Measurements from ENCODE around the gene PARD6G. TPM values are rescaled to one million over a fixed set of nuclear protein-coding genes. Genes with fewer than 3 reads are reported as not detected.
"Not testable (repeated sequence)": the region's sequence is repeated elsewhere in the genome, so short reads cannot be mapped to it uniquely, and the experiment has no call there.

The PARD6G gene
- total RNA-seq, 6 experiments from 2014 or later, result 0.34 to 0.66 (median 0.50) TPM

DNA sequence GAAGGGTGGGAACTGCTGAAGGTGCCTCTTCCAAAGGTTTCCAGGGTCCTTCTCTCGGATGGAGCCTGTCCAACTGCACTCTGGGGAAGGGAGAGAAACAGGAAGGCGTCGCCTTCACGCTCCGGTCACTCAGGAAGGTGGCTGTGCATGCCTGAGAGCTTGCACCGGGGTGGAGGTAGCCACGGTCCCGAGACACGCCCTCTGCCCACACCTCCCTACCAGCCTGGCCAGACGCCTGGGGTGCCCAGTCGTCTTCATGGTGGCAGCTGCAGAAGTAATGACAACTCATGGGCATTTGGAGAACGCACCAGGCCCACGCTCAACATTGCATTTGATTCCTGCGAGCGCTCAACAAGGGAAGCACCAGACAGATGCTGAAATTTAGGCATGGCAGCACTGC, 78.3 kb downstream of the PARD6G start:
- H3K36me3 Mint-ChIP-seq (ENCODE audit: low read depth), result peaks cover 15% of the 10 kb centered on the region

DNA sequence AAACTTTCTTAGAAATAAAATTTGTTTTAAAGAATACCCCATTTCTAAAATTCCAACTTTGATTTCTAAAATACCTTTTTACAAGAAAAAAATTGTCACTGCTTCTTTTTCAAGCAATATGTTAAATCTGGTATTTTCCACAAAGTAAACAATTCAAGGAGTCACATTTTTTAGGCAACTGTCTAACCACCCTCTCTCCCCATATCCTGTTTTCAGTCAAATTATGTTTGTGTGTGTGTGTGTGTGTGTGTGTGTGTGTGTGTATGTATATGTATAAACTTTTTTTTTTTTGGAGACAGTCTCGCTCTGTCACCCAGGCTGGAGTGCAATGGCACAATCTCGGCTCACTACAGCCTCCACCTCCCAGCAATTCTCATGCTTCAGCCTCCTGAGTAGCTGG, 79.0 kb downstream of the PARD6G start:
- Mint-ChIP-seq H3K4me3 (no peak overlapping the region), H3K27ac (no peak overlapping the region), H3K9me3 (peaks cover 19% of the 10 kb centered on the region)

More for the DNA sequence above, 78.3 kb downstream of the PARD6G start:
- Mint-ChIP-seq H3K9me3 (peaks cover 14% of the 10 kb centered on the region), H3K27me3 (ENCODE audit: insufficient read depth) (peaks cover 2% of the 10 kb centered on the region), H3K27ac (no peak overlapping the region), H3K4me1 (ENCODE audit: low read depth) (peaks cover 35% of the 10 kb centered on the region), H3K4me3 (no peak overlapping the region)
- TF ChIP-seq, protein P1, sequence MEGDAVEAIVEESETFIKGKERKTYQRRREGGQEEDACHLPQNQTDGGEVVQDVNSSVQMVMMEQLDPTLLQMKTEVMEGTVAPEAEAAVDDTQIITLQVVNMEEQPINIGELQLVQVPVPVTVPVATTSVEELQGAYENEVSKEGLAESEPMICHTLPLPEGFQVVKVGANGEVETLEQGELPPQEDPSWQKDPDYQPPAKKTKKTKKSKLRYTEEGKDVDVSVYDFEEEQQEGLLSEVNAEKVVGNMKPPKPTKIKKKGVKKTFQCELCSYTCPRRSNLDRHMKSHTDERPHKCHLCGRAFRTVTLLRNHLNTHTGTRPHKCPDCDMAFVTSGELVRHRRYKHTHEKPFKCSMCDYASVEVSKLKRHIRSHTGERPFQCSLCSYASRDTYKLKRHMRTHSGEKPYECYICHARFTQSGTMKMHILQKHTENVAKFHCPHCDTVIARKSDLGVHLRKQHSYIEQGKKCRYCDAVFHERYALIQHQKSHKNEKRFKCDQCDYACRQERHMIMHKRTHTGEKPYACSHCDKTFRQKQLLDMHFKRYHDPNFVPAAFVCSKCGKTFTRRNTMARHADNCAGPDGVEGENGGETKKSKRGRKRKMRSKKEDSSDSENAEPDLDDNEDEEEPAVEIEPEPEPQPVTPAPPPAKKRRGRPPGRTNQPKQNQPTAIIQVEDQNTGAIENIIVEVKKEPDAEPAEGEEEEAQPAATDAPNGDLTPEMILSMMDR (IDR thresholded peaks at IDR 0.05), result no peak
- no peak for DNase-seq

DNA sequence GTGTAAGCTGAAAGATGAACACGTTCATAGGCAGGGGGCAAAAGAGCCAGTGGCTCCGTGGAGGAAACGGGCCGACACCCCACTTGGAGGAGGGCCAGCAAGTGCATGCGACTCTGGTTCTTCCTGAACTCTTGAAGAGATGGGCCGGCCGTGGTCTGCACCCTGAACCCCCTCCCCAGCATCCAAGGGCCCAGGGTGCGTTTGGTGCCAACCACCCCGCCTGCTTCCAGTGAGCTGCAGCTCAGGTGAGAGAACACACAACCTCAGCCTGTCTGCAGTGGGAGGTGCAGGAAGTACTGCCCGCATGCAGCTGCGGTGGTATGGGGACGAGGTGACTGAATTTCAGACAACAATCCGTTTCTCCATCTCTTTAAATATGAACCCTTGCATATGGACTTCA, 79.4 kb downstream of the PARD6G start:
- Mint-ChIP-seq H3K9me3 (peaks cover 19% of the 10 kb centered on the region), H3K4me3 (no peak overlapping the region), H3K27me3 (ENCODE audit: insufficient read depth) (peaks cover 2% of the 10 kb centered on the region), H3K27ac (no peak overlapping the region), H3K36me3 (ENCODE audit: low read depth) (peaks cover 25% of the 10 kb centered on the region), H3K4me1 (ENCODE audit: low read depth) (peaks cover 35% of the 10 kb centered on the region)
- TF ChIP-seq, protein P1 (IDR thresholded peaks at IDR 0.05), result no peak
- DNase-seq, result no peak

More for the DNA sequence above, 79.0 kb downstream of the PARD6G start:
- Mint-ChIP-seq H3K27me3 (ENCODE audit: insufficient read depth) (peaks cover 2% of the 10 kb centered on the region), H3K4me1 (ENCODE audit: low read depth) (peaks cover 35% of the 10 kb centered on the region), H3K36me3 (ENCODE audit: low read depth) (peaks cover 21% of the 10 kb centered on the region)
- no peak for DNase-seq
- TF ChIP-seq, protein P1 (IDR thresholded peaks at IDR 0.05), result no peak

DNA sequence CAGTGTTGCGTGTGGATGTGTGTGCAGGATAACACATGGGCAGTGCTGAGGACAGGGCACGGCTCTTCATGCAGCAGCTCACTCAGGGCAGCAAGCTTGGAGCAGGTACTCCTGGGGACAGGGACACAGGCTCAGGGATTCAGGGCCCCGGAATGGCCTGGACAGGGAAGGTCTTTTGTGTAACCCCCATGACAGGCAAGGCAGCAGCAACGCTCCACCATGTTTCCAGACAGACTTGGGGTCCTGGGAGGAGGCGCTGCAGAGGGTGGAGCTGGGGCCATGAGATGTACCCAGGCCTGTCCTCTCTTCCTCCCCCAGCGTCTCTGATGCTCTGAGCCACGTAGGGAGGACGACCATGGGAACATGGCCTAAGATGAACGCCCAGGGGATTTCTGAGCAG, 80.0 kb downstream of the PARD6G start:
- H3K27ac Mint-ChIP-seq, result no peak overlapping the region
- DNase-seq, result no peak
- H3K36me3 Mint-ChIP-seq (ENCODE audit: low read depth), result peaks cover 31% of the 10 kb centered on the region
- peaks cover 2% of the 10 kb centered on the region for H3K27me3 Mint-ChIP-seq (ENCODE audit: insufficient read depth)
- TF ChIP-seq, protein P1 (IDR thresholded peaks at IDR 0.05), result no peak
- no peak overlapping the region for H3K4me3 Mint-ChIP-seq
- H3K9me3 Mint-ChIP-seq, result peaks cover 19% of the 10 kb centered on the region
- H3K4me1 Mint-ChIP-seq (ENCODE audit: low read depth), result peaks cover 35% of the 10 kb centered on the region

DNA sequence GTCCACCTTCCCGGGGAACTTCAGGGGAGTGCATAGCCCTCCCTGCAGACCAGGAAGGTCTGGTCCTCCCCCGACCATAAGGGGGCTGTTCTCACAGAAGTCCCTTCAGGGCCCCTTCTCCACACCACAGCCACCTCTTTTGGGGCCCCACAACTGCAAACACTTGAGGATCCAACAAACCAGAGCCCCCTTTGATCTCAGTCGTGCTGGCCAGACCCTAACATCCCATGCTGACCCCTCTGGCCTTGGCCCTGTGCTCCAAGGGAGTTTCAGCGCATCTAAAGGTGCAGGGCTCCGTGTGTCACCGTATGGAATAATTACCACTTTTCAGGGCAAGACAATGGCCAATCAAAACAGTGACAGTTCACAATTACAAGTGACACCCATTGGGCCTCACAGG, 80.6 kb downstream of the PARD6G start:
- no peak overlapping the region for H3K27ac Mint-ChIP-seq
- DNase-seq, result no peak
- peaks cover 36% of the 10 kb centered on the region for H3K36me3 Mint-ChIP-seq (ENCODE audit: low read depth)
- TF ChIP-seq, protein P1 (IDR thresholded peaks at IDR 0.05), result no peak
- H3K27me3 Mint-ChIP-seq (ENCODE audit: insufficient read depth), result peaks cover 2% of the 10 kb centered on the region
- no peak overlapping the region for H3K4me3 Mint-ChIP-seq
- peaks cover 30% of the 10 kb centered on the region for H3K4me1 Mint-ChIP-seq (ENCODE audit: low read depth)
- peaks cover 19% of the 10 kb centered on the region for H3K9me3 Mint-ChIP-seq

DNA sequence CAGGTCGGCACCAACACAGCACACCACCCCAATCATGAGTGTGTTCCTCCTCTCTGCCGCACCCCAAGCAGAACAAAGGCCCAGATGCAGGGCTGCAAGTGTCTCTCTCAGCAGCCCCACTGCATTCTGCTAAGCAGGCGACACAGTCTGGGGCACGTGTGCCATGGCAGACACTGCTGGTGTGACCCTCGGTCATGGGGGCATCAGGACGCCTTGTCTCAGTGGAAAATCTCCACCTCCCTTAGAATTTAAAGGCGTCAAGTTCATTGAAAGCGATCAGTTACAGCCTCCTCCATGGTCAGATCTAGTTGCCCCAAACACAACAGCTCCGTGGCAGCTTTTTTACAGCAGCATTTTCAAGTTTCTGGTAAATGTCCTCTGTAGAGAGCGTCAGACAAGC, 81.1 kb downstream of the PARD6G start:
- H3K4me1 Mint-ChIP-seq (ENCODE audit: low read depth), result peaks cover 25% of the 10 kb centered on the region
- H3K4me3 Mint-ChIP-seq, result no peak overlapping the region
- H3K27ac Mint-ChIP-seq, result no peak overlapping the region
- no peak for DNase-seq
- TF ChIP-seq, protein P1 (IDR thresholded peaks at IDR 0.05), result no peak
- H3K9me3 Mint-ChIP-seq, result peaks cover 19% of the 10 kb centered on the region
- peaks cover 37% of the 10 kb centered on the region for H3K36me3 Mint-ChIP-seq (ENCODE audit: low read depth)
- H3K27me3 Mint-ChIP-seq (ENCODE audit: insufficient read depth), result peaks cover 2% of the 10 kb centered on the region

DNA sequence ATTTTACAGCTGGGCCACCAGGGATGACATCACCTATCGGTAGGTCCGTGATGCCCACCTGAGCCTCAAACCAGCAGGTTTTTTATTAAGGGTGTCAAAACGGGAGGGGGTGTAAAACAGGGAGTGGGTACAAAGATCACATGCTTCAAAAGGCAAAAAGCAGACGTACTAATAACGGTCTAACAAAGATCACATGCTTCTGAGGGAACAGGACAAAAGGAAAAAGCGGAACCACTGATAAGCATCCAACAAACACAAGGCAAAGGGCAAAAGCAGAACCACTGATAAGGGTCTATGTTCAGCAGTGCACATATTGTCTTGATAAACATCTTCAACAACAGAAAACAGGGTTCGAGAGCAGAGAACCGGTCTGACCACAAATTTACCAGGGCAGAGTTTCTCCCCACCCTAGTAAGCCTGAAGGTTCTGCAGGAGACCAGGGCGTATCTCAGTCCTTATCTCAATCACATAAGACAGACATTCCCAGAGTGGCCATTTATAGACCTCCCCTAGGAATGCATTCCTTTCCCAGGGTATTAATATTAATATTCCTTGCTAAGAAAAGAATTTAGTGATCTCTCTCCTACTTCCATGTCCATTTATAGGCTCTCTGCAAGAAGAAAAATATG, 82.5 kb downstream of the PARD6G start:
- not testable (repeated sequence) for DNase-seq; H3K27ac Mint-ChIP-seq; H3K4me3 Mint-ChIP-seq; H3K27me3 Mint-ChIP-seq (ENCODE audit: insufficient read depth)
- Mint-ChIP-seq H3K9me3 (peaks cover 19% of the 10 kb centered on the region), H3K4me1 (ENCODE audit: low read depth) (peaks cover 18% of the 10 kb centered on the region), H3K36me3 (ENCODE audit: low read depth) (peaks cover 37% of the 10 kb centered on the region)
